Neural cell (in vitro differentiated cells): ENCODE results near the gene ADPRS. TPM values are rescaled to one million over a fixed set of nuclear protein-coding genes. Genes with fewer than 3 reads are reported as not detected.

Experiments used
- H2AFZ ChIP-seq: fragments of 200-600, 300-800 bp; sonication (generic), shearing (Covaris generic); 2 replicates; pipeline ENCODE4 v1.6.0; 2014; ENCODE audit warnings: low read depth, mild to moderate bottlenecking, antibody characterized with exemption, low read length, moderate library complexity
- H3F3A ChIP-seq: fragments of 200-600 bp; shearing (Covaris generic); 2 replicates; pipeline ENCODE4 v1.6.1; 2016; ENCODE audit warnings: mild to moderate bottlenecking, moderate library complexity, mixed read lengths, antibody characterized with exemption, low read length; ENCODE audit not compliant: insufficient read depth, poor library complexity, severe bottlenecking
- H3K27ac ChIP-seq: fragments of 200-600, 300-800 bp; sonication (generic), shearing (Covaris generic); 2 replicates; pipeline ENCODE4 v1.5.1; 2014; ENCODE audit warnings: mild to moderate bottlenecking, low read length, moderate library complexity
- H3K27me3 ChIP-seq: fragments of 300-800, 200-600 bp; sonication (generic), shearing (Covaris generic); 2 replicates; pipeline ENCODE4 v1.6.0; 2014; ENCODE audit warnings: mild to moderate bottlenecking, low read depth, low read length, moderate library complexity; ENCODE audit not compliant: insufficient read depth
- H3K36me3 ChIP-seq: fragments of 300-800, 200-600 bp; sonication (generic), shearing (Covaris generic); 2 replicates; pipeline ENCODE4 v1.5.1; 2014; ENCODE audit warnings: mild to moderate bottlenecking, antibody characterized with exemption, low read length, moderate library complexity; ENCODE audit not compliant: insufficient read depth
- H3K4me2 ChIP-seq: fragments of 300-800, 200-600 bp; sonication (generic), shearing (Covaris generic); 2 replicates; pipeline ENCODE4 v1.6.0; 2014; ENCODE audit warnings: mild to moderate bottlenecking, low read length
- H3K4me3 ChIP-seq: fragments of 300-800, 200-600 bp; sonication (generic), shearing (Covaris generic); 2 replicates; pipeline ENCODE4 v1.5.1; 2014; ENCODE audit warnings: mild to moderate bottlenecking, low read length, moderate library complexity
- H3K79me2 ChIP-seq: fragments of 200-600 bp; shearing (Covaris generic); replicated peaks from 2 replicates; pipeline ENCODE4 v1.6.0; 2014; ENCODE audit warnings: mild to moderate bottlenecking, low read length, moderate library complexity; ENCODE audit not compliant: insufficient read depth
- H3K9ac ChIP-seq: fragments of 300-800, 200-600 bp; sonication (generic), shearing (Covaris generic); 2 replicates; pipeline ENCODE4 v1.6.1; 2016; ENCODE audit warnings: mild to moderate bottlenecking, low read length, mixed read lengths
- H3K9me2 ChIP-seq: fragments of 200-600 bp; shearing (Covaris generic); 2 replicates; pipeline ENCODE4 v1.6.1; 2016; ENCODE audit warnings: mild to moderate bottlenecking, low read length, mixed read lengths; ENCODE audit not compliant: insufficient read depth
- H3K9me3 ChIP-seq: fragments of 200-600, 300-800 bp; sonication (generic), shearing (Covaris generic); 2 replicates; pipeline ENCODE4 v1.6.1; 2016; ENCODE audit warnings: mild to moderate bottlenecking, mixed run types, low read length, moderate library complexity, mixed read lengths
- H4K20me1 ChIP-seq: fragments of 200-600 bp; shearing (Covaris generic); 2 replicates; pipeline ENCODE4 v1.6.1; 2016; ENCODE audit warnings: mild to moderate bottlenecking, mixed run types; ENCODE audit not compliant: insufficient read depth
- EP300 ChIP-seq: fragments of 450-650 bp; conservative IDR thresholded peaks from 2 replicates; pipeline ENCODE4 v1.6.1; 2014; ENCODE audit warnings: antibody characterized with exemption, mild to moderate bottlenecking, moderate library complexity; ENCODE audit not compliant: poor library complexity, severe bottlenecking
- EZH2 ChIP-seq: fragments of 200-600, 300-800 bp; shearing (Covaris generic), sonication (generic); IDR thresholded peaks from 2 replicates; pipeline ENCODE4 v1.6.1; 2014; ENCODE audit warnings: antibody characterized with exemption, low read length, borderline replicate concordance, mild to moderate bottlenecking; ENCODE audit not compliant: insufficient read depth, poor library complexity, severe bottlenecking
- MXI1 ChIP-seq: fragments of 450-650 bp; conservative IDR thresholded peaks from 2 replicates; pipeline ENCODE4 v1.6.1; 2014; ENCODE audit warnings: antibody characterized with exemption, mild to moderate bottlenecking; ENCODE audit not compliant: poor library complexity, severe bottlenecking
- POLR2AphosphoS5 ChIP-seq: IDR thresholded peaks from 2 replicates; pipeline ENCODE4 v1.6.1; 2012
- RAD21 ChIP-seq: fragments of 450-650 bp; conservative IDR thresholded peaks from 2 replicates; pipeline ENCODE4 v1.6.1; 2014; ENCODE audit warnings: antibody characterized with exemption, mild to moderate bottlenecking, moderate library complexity
- SMC3 ChIP-seq: fragments of 450-650 bp; conservative IDR thresholded peaks from 2 replicates; pipeline ENCODE4 v1.6.1; 2014; ENCODE audit warnings: antibody characterized with exemption, mild to moderate bottlenecking, moderate library complexity; ENCODE audit not compliant: poor library complexity
- TAF1 ChIP-seq: IDR thresholded peaks from 2 replicates; pipeline ENCODE4 v1.6.1; 2012; ENCODE audit warnings: low read depth
- polyA plus RNA-seq: library from polyadenylated mRNA; depleted of rRNA; stranded (reverse); fragments of >200 nt; gene quantifications from 2 replicates; pipeline ENCODE4 v1.2.3, GENCODE V29; 2014
- TF ChIP-seq, protein P1 (sequence below): fragments of 450-650 bp; IDR thresholded peaks from 2 replicates; pipeline ENCODE4 v1.5.1; 2014; ENCODE audit warnings: antibody characterized with exemption, mild to moderate bottlenecking, moderate library complexity; ENCODE audit not compliant: poor library complexity, severe bottlenecking
- TF ChIP-seq, protein P2 (sequence below): IDR thresholded peaks from 2 replicates; pipeline ENCODE4 v1.6.1; 2012; ENCODE audit warnings: borderline replicate concordance

ADPRS gene
- polyA plus RNA-seq, 1 donor from 2014 or later: 66.7 TPM

DNA sequence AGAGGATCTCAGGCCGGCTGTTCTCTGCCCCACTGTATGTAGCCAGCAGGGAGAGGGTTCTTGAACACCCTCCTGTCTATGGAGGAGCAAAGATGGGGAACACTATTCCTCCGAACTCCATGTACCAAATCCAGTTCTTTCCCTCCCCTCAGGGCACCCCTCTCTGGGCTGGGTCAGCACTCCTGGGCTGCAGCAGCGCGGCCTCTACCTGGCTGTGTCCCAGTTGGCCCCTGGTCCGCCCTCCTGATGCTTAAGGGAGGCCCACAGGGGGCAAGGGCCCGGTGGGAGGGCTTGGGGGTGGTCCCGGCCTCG lies 471 bp upstream of the ADPRS start:
- no peaks in the 10 kb centered on the region for H4K20me1 ChIP-seq
- peaks cover 16% of the 10 kb centered on the region for H3K79me2 ChIP-seq
- H3F3A ChIP-seq: no peaks in the 10 kb centered on the region
- no peaks in the 10 kb centered on the region for H3K27me3 ChIP-seq
- no peak overlapping the region for H3K27ac ChIP-seq
- H3K9me3 ChIP-seq: no peaks in the 10 kb centered on the region
- TF ChIP-seq EZH2: no peak
- TF ChIP-seq SMC3: no peak
- TF ChIP-seq, protein P1, sequence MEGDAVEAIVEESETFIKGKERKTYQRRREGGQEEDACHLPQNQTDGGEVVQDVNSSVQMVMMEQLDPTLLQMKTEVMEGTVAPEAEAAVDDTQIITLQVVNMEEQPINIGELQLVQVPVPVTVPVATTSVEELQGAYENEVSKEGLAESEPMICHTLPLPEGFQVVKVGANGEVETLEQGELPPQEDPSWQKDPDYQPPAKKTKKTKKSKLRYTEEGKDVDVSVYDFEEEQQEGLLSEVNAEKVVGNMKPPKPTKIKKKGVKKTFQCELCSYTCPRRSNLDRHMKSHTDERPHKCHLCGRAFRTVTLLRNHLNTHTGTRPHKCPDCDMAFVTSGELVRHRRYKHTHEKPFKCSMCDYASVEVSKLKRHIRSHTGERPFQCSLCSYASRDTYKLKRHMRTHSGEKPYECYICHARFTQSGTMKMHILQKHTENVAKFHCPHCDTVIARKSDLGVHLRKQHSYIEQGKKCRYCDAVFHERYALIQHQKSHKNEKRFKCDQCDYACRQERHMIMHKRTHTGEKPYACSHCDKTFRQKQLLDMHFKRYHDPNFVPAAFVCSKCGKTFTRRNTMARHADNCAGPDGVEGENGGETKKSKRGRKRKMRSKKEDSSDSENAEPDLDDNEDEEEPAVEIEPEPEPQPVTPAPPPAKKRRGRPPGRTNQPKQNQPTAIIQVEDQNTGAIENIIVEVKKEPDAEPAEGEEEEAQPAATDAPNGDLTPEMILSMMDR: no peak
- no peak for TF ChIP-seq RAD21
- TF ChIP-seq, protein P2, sequence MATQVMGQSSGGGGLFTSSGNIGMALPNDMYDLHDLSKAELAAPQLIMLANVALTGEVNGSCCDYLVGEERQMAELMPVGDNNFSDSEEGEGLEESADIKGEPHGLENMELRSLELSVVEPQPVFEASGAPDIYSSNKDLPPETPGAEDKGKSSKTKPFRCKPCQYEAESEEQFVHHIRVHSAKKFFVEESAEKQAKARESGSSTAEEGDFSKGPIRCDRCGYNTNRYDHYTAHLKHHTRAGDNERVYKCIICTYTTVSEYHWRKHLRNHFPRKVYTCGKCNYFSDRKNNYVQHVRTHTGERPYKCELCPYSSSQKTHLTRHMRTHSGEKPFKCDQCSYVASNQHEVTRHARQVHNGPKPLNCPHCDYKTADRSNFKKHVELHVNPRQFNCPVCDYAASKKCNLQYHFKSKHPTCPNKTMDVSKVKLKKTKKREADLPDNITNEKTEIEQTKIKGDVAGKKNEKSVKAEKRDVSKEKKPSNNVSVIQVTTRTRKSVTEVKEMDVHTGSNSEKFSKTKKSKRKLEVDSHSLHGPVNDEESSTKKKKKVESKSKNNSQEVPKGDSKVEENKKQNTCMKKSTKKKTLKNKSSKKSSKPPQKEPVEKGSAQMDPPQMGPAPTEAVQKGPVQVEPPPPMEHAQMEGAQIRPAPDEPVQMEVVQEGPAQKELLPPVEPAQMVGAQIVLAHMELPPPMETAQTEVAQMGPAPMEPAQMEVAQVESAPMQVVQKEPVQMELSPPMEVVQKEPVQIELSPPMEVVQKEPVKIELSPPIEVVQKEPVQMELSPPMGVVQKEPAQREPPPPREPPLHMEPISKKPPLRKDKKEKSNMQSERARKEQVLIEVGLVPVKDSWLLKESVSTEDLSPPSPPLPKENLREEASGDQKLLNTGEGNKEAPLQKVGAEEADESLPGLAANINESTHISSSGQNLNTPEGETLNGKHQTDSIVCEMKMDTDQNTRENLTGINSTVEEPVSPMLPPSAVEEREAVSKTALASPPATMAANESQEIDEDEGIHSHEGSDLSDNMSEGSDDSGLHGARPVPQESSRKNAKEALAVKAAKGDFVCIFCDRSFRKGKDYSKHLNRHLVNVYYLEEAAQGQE: no peak
- no peak for TF ChIP-seq EP300
- no peak for TF ChIP-seq MXI1
- no peak for TF ChIP-seq TAF1
- no peak for TF ChIP-seq POLR2AphosphoS5
- H3K9ac ChIP-seq: no peak overlapping the region
- H3K4me2 ChIP-seq: no peak overlapping the region
- H3K36me3 ChIP-seq: no peaks in the 10 kb centered on the region
- H2AFZ ChIP-seq: no peak overlapping the region
- H3K4me3 ChIP-seq: peak overlapping the region; percentile 82
- H3K9me2 ChIP-seq: no peaks in the 10 kb centered on the region

DNA sequence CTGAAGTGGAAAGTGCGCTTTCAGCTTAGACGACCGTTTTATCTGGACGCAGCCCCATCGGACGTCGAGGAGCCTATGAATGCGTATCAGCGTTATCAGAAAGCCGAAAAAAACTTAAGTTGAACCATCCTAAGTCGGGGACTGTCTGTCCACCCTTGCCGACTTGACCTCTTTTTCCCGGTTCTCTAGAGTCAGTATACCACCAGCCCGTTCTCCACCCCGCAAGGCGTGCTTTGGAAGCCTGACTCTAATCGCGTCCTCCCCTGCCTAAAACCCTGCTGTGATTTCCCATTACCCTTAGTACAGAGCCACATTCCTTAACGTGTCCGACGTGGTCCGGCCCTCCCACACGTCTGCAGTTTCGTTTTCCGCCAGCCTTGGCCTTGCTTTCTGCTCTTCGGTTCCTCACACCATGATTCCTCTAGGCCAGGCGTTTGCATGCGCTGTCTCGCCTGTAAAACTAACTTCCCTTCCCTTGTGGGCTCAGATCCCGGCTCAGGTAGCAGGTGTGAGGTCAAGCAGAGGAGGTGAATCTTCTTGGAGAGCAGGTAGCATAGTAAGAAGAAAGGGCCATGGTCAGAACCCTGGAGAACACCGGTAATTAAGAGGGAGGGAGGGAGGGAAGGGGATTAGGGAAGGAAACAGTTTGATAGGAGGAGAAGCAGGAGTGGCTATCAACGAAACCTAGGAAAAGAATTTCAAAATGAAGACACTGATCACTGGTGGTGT lies 865 bp downstream of the ADPRS start:
- Histone ChIP-seq H2AFZ (peak overlapping the region; percentile 70), H3K9me3 (no peaks in the 10 kb centered on the region), H3K9me2 (no peaks in the 10 kb centered on the region), H3F3A (no peaks in the 10 kb centered on the region), H3K9ac (peak overlapping the region; percentile 89), H3K4me2 (peak overlapping the region; percentile 74), H3K27ac (peak overlapping the region; percentile 73), H4K20me1 (no peaks in the 10 kb centered on the region), H3K79me2 (peaks cover 16% of the 10 kb centered on the region), H3K27me3 (no peaks in the 10 kb centered on the region), H3K4me3 (peak overlapping the region; percentile 82), H3K36me3 (no peaks in the 10 kb centered on the region)
- TF ChIP-seq EP300 (no peak), TAF1 (no peak), MXI1 (no peak), SMC3 (no peak), RAD21 (no peak), POLR2AphosphoS5 (no peak), EZH2 (no peak)
- TF ChIP-seq, protein P2: no peak
- TF ChIP-seq, protein P1: no peak
